Hippocampal formation (tissue), 2 donors: ENCODE measurements around the gene DNAI4.
"Not testable (repeated sequence)": the region's sequence is repeated elsewhere in the genome, so short reads cannot be mapped to it uniquely, and the experiment has no call there.

ENCODE experiments used
- DNase-seq, 2 donors: peaks; one replicate each; lab custom pipeline; 2025; lab: John Stamatoyannopoulos, UW

The DNAI4 gene

GRCh38 chr1:66833112-66833511 is 91.5 kb downstream of the DNAI4 start:
- DNase-seq, result no peak

GRCh38 chr1:66831529-66832239 is 93.0 kb downstream of the DNAI4 start:
- no peak for DNase-seq

GRCh38 chr1:66824771-66825170 is 99.9 kb downstream of the DNAI4 start:
- DNase-seq, result no peak

GRCh38 chr1:66809736-66810326 is 114.8 kb downstream of the DNAI4 start:
- no peak for DNase-seq

GRCh38 chr1:66809245-66809644 is 115.4 kb downstream of the DNAI4 start:
- DNase-seq, result no peak

GRCh38 chr1:66795839-66796238 is 128.8 kb downstream of the DNAI4 start:
- DNase-seq, result not testable (repeated sequence)

- DNase-seq, result no peak
Measured at GRCh38 chr1:66791621-66792610, 132.7 kb downstream of the DNAI4 start.

GRCh38 chr1:66788231-66788939 is 136.3 kb downstream of the DNAI4 start:
- DNase-seq, result no peak

- no peak for DNase-seq
Measured at GRCh38 chr1:66787641-66788040, 137.0 kb downstream of the DNAI4 start.

- DNase-seq, result not testable (repeated sequence)
Measured at GRCh38 chr1:66785800-66786199, 138.9 kb downstream of the DNAI4 start.

GRCh38 chr1:66779475-66780078 is 145.1 kb downstream of the DNAI4 start:
- no peak for DNase-seq

- no peak for DNase-seq
Measured at GRCh38 chr1:66778969-66779368, 145.7 kb downstream of the DNAI4 start.

GRCh38 chr1:66778266-66778665 is 146.4 kb downstream of the DNAI4 start:
- DNase-seq, result no peak

GRCh38 chr1:66777831-66778230 is 146.8 kb downstream of the DNAI4 start:
- DNase-seq, result no peak

- no peak for DNase-seq
Measured at GRCh38 chr1:66775646-66776045, 149.0 kb downstream of the DNAI4 start.

GRCh38 chr1:66774438-66774837 is 150.2 kb downstream of the DNAI4 start:
- no peak for DNase-seq

GRCh38 chr1:66773227-66773626 is 151.4 kb downstream of the DNAI4 start:
- no peak for DNase-seq

GRCh38 chr1:66770694-66771093 is 154.0 kb downstream of the DNAI4 start:
- no peak for DNase-seq

GRCh38 chr1:66770240-66770639 is 154.4 kb downstream of the DNAI4 start:
- no peak for DNase-seq

GRCh38 chr1:66769512-66770229 is 155.0 kb downstream of the DNAI4 start:
- DNase-seq, result no peak

GRCh38 chr1:66768965-66769364 is 155.7 kb downstream of the DNAI4 start:
- DNase-seq, result no peak
